HG03159 (cell line): ENCODE measurements around the gene ERLIN1.

Source experiments
- ATAC-seq: cut with Tn5 transposase; IDR thresholded peaks from one replicate; pipeline ENCODE4 v1.9.1; 2021; ENCODE audit warnings: mild to moderate bottlenecking, moderate library complexity; ENCODE audit not compliant: unreplicated experiment

Gene ERLIN1

DNA sequence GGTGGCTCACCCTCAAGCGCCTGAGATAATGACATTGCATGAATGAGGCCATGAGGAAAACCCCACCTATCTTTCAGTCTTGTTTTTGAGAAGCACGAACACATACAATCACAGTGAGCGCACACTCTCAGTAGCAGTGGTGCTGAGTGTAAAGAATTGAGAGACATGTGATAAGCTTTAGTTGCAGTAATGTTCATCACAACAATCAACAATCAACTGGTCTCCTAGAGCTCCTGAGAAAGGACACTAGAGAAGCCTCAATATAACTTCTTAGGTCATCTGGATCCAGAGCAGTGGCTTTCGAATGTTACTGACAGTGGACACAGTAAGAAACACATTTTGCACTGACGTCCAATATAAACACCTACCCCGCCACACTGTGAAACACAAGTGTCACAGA lies 12.8 kb downstream of the ERLIN1 start:
- ATAC-seq, result no peak

DNA sequence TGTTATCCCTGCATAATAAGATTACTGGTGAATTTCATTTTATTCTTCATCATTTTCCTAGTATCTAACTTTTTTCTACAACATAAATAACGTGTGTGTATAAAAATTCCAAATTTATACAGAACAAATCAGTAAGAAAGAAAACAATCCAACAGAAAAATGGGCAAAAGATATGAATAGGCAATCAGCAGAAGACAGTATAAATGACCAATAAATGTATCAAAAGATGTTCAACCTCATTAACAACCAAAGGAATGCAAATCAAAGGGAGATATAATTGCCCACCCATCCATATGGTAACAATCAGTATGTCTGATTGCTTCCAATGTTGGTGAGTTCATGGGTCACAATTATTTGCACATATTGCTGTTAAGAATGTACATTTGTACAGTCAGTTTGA lies 13.5 kb downstream of the ERLIN1 start:
- no peak for ATAC-seq

DNA sequence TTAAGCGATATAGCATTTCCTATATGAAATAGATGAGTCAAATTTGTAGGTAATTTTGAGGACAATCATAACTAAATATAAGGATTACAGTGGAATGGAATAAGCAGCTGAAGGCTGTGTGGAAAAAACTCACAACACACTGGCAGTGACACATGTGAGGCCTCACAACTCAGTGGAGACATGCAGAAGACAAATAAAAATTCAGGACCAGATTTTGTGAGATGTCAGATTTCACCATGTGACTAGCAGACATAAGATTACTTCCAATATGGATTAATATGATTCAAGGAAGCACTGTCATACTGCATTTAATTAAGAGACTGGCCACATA lies 17.6 kb downstream of the ERLIN1 start:
- ATAC-seq, result no peak

DNA sequence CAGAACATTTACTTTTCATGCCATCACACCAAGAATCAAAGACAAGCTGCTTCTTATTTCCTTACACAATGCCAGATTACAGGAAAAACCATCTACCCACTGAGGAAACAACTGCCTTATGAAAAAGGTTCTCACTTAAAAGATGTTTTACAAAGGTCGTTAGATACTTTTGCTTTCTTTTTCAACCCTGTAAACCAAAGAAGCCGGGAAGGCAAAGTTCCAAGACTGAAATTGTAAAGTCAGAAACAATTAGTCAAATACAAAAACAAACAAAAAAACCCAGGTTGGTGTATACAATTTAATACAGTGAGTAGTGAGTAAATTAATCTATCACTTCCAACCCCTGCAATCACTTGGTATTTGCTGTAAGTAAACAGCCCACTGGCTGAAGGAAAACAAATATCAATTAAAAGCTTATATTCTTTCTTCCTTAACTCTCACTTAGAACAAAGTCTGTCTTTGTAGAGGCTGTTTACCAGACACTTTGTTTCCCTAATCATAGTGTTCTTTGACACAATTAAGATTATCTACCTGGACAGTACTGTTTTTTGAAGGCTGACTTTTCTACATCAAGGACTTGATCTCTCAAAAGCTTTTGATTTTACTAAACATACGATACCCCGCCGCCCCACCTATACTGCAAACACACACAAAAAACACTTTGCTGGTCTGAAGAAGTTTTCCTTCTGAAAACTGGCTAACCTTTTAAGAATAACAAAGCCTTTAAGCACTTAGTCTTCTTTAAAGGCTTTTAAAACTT lies 18.1 kb downstream of the ERLIN1 start:
- ATAC-seq, result no peak

- ATAC-seq, result no peak
These were observed 21.9 kb downstream of the ERLIN1 start for GRCh38 chr10:100163704-100164621.

- ATAC-seq, result no peak
These were observed 23.1 kb downstream of the ERLIN1 start for GRCh38 chr10:100162696-100163095.

- ATAC-seq, result peak; percentile 93
These were observed 27.6 kb downstream of the ERLIN1 start for GRCh38 chr10:100158044-100158805.

DNA sequence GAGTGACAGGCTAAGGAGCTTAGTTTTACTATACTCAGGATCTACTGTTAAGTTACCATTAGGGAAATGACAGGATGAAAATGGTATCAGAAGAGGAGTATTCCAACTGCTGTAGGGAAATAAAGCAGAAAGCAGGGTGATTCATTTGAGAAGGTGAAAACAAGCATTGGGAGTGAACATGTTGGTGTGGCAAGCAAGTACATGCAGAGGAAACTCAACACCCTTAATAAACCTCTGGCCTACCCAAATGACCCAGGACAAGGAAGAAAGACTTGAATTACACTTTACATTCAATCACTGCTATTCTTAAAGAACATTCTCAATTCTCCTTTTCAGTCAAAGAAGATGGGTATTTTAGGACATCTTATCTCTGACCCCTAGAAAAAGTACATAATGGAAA lies 28.7 kb downstream of the ERLIN1 start:
- no peak for ATAC-seq

- ATAC-seq, result no peak
These were observed 29.9 kb downstream of the ERLIN1 start for GRCh38 chr10:100155936-100156335.

DNA sequence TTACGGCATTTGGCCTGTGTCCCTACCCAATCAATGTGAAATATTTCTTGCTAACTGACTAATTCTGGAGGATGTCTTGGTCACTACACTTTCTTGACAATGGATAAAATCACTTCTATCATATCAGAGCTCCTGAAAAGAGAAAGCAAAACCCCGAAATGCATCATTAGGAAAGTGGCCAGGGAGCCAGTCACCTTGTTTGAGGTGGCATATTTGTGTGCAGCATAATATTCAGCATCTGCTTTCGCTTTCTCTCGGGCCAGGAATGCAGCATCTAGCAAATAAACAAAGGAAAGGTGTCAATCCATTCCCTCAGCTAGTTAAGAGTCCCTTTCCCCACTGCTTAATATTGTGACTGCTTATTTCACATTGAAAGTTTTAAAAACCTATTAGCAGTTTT lies 31.2 kb downstream of the ERLIN1 start:
- no peak for ATAC-seq

GRCh38 chr10:100153239-100153825 lies 32.5 kb downstream of the ERLIN1 start:
- ATAC-seq, result no peak

GRCh38 chr10:100151723-100152300 lies 34.0 kb downstream of the ERLIN1 start:
- ATAC-seq, result no peak

DNA sequence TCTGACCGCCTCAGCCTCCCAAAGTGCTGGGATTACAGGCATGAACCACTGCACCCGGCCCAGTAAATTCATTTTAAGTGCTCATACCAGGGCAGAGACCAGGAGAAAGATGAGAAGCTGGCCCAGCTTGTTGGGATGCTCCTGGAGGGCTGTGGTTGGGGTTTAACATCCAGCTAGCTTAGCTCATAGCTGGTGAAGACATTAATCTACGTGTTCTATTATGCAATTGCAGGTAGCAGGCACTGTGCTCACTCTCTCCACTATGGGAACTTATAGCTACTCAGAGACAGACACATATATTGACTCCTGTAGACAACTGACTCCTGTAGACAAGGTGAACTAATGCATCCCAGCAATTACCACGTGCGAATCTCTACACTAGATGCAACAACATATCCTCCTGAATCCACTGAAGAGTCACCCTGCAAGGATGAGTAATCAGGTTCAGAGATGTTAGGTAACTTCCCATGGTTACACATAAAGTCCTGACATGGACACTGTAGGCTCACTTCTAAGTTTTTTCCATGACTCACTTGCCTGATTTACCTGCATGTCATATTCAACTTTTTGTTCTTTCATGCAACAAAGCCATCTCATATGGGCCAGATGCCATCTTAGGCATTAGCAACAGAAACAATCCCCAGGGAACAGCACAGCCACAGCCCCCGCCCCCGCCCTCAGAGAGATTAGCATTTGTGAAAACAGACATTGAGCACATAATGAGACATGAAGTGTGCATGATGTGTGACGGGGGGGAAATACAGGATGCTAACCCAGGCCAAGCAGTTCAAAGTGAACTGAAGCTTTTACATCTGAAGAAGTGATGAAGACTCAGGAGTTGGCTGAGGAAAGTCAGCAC lies 37.2 kb downstream of the ERLIN1 start:
- peak; percentile 58 for ATAC-seq

- ATAC-seq, result no peak
These were observed 38.8 kb downstream of the ERLIN1 start for GRCh38 chr10:100146875-100147650.

DNA sequence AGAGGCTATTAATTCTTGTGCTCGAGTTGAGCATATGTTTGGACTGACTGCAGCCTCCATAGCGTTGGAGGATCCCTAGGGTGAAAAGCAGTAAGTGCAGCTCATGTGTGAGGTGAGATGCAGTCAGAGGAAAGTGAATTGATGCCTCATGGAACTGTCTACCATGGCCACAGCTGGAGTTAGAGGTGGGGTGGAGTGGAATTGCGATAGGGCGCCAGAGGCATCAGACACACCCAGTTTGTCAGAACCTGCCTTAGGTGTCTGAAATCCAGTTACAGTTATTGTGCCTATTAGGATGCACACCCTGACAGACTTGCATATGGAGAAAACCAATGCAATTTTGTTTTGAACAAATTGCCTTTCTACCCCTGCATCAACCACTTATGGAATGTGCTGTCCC lies 39.4 kb downstream of the ERLIN1 start:
- no peak for ATAC-seq

- ATAC-seq, result no peak
These were observed 42.1 kb downstream of the ERLIN1 start for GRCh38 chr10:100143756-100144155.

- ATAC-seq, result no peak
These were observed 44.3 kb downstream of the ERLIN1 start for GRCh38 chr10:100141446-100142087.

DNA sequence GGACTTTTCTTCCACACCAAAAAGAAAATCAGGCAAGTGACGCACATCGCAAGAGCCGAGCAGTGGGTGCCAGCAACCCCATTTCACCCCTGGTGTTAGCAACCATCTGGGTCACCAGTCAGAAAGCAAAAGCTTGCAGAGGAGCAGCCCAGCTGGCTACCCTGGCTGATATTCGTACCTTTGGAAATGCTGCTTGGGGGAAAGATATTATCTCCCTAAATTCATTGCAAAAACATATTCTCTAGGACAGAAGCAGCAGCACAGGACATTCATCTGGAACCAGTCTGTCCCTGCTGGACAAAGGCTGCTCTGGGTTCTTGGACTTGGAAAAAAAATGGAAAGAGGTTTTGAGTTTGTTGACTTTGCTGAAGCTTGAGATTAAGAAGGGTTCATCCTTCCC lies 45.8 kb downstream of the ERLIN1 start:
- ATAC-seq, result no peak
